Body of pancreas (tissue), 4 donors: ENCODE results near the gene CSN2. TPM values are rescaled to one million over a fixed set of nuclear protein-coding genes. Genes with fewer than 3 reads are reported as not detected.

Experiments used
- ATAC-seq: fragments of 150-250 bp; one replicate; pipeline ENCODE4 v1.9.1; 2016
- DNase-seq, 4 donors: peaks; one replicate each; pipeline ENCODE4 v3.0.0-alpha.2; 2019
- H3K27ac ChIP-seq, 4 donors: fragments of 200-600 bp; sonication (generic); 1 replicate in 3 of 4; 2 replicates in 1 of 4; pipeline versions ENCODE4 v1.5.1 to v1.6.1; 2016 to 2019; ENCODE audit warnings: mild to moderate bottlenecking in 1 of 4, mixed read lengths in 1 of 4, moderate library complexity in 1 of 4
- H3K27me3 ChIP-seq, 2 donors: fragments of 200-600 bp; sonication (generic); one replicate each; pipeline ENCODE4 v1.6.0; 2016; ENCODE audit warnings: mild to moderate bottlenecking in 1 of 2
- H3K36me3 ChIP-seq, 2 donors: fragments of 200-600 bp; sonication (generic); replicated peaks in 1 of 2; 2 replicates each; pipeline ENCODE4 v1.5.1; 2016; ENCODE audit warnings: low read depth in 2 of 2; ENCODE audit not compliant: insufficient read depth in 1 of 2
- H3K4me1 ChIP-seq: fragments of 200-600 bp; sonication (generic); one replicate; pipeline ENCODE4 v1.6.0; 2016
- H3K4me3 ChIP-seq, 2 donors: fragments of 200-600 bp; sonication (generic); 1 replicate in 1 of 2; 2 replicates in 1 of 2; pipeline ENCODE4 v1.5.1; 2016 to 2019
- H3K9me3 ChIP-seq, 3 donors: fragments of 200-600 bp; sonication (generic); 1 replicate in 2 of 3; 2 replicates in 1 of 3; pipeline ENCODE4 v1.5.1; 2016
- CTCF ChIP-seq, 7 experiments: fragments of 450-650 bp in 4 of 7; fragments of 200-600 bp in 3 of 7; sonication (generic) in 3 of 7; IDR thresholded peaks; one replicate each; pipeline ENCODE4 v1.5.1; 2016 to 2019; ENCODE audit warnings: antibody characterized with exemption in 7 of 7
- POLR2A ChIP-seq, 3 donors: fragments of 450-650 bp; IDR thresholded peaks; one replicate each; pipeline ENCODE4 v1.6.1; 2016; ENCODE audit warnings: antibody characterized with exemption in 3 of 3, mild to moderate bottlenecking in 2 of 3
- WGBS, 2 donors: methylation state at CpG; one replicate each; pipeline ENCODE4 v1.1.5; 2017; 5-methylcytosine and 5-hydroxymethylcytosine counted together
- intact Hi-C: fragments of 100-400 bp; cut with DNase I; formaldehyde crosslinking; loops from one replicate; pipeline ENCODE4 v1.15.1; 2023
- total RNA-seq, 2 donors: library from RNA; depleted of rRNA; stranded (reverse); fragments of >200 nt; gene quantifications; one replicate each; pipeline ENCODE4 v1.1.0, GENCODE V29; 2016

The CSN2 gene
- total RNA-seq, 2 donors from 2014 or later = not detected

DNA sequence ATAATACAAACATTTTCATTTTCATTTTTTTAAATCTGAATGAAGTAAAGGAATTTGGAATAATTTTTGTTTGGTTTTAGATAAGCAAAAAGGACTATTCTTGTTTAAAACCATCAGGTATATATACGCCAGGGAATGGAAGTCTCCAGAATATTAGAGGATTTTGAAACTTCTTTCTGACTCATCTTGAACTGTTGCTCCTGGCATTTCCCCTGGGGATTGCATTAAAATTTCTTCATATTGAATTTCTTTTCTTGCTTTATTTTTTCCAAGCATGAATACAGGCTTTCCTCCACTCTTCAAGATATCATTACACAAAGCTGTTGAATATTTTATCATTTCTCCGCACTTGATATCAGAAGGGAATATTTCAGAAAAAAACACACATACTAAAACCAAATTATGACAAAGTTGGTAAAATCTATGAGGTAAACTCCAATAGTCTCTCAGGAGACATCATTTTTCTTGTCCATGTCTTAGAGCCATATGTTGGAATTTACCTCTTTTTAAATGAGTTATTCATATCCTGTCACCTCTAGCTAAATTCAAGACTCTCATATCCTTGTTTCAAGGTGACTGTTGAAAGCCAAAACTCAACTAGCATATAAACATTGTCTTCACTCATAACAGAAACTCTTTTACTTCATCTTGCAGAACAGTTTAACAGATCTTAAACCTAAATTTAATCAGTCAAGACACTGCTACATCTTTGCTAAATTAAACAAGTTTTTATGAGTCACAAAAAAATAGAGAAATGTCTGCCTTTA, 55.3 kb downstream of the CSN2 start:
- no peaks in the 10 kb centered on the region for H3K36me3 ChIP-seq
- H3K27me3 ChIP-seq = no peaks in the 10 kb centered on the region
- WGBS, 2 donors = 68 to 76% methylated on average over 2 of the region's 2 CpGs
- H3K9me3 ChIP-seq = no peaks in the 10 kb centered on the region
- no peaks in the 10 kb centered on the region for H3K4me1 ChIP-seq
- H3K27ac ChIP-seq = no peak overlapping the region
- no peak overlapping the region for H3K4me3 ChIP-seq
- DNase-seq (no peak), ATAC-seq (no peak)
- intact Hi-C loops = no loop called here
- TF ChIP-seq POLR2A (IDR thresholded peaks at IDR 0.05) = no peak
- TF ChIP-seq CTCF (IDR thresholded peaks at IDR 0.05) = no peak

GRCh38 chr4:69909195-69909594, 56.3 kb downstream of the CSN2 start:
- no peaks in the 10 kb centered on the region for H3K4me1 ChIP-seq
- H3K36me3 ChIP-seq = no peaks in the 10 kb centered on the region
- ATAC-seq (no peak), DNase-seq (no peak)
- no peaks in the 10 kb centered on the region for H3K9me3 ChIP-seq
- no peak overlapping the region for H3K27ac ChIP-seq
- 87 to 91% methylated on average over 4 of the region's 4 CpGs for WGBS, 2 donors
- H3K4me3 ChIP-seq = no peak overlapping the region
- intact Hi-C loops = no loop called here
- H3K27me3 ChIP-seq = no peaks in the 10 kb centered on the region
- TF ChIP-seq CTCF (IDR thresholded peaks at IDR 0.05) (no peak), POLR2A (IDR thresholded peaks at IDR 0.05) (no peak)

GRCh38 chr4:69907151-69907550, 58.4 kb downstream of the CSN2 start:
- no peak overlapping the region for H3K4me3 ChIP-seq
- ATAC-seq (no peak), DNase-seq (no peak)
- TF ChIP-seq CTCF (IDR thresholded peaks at IDR 0.05) = no peak
- TF ChIP-seq POLR2A (IDR thresholded peaks at IDR 0.05) = no peak
- H3K27me3 ChIP-seq = no peaks in the 10 kb centered on the region
- no peaks in the 10 kb centered on the region for H3K36me3 ChIP-seq
- WGBS, 2 donors = 46 to 50% methylated on average over 1 of the region's 1 CpG
- intact Hi-C loops = no loop called here
- H3K4me1 ChIP-seq = no peaks in the 10 kb centered on the region
- no peaks in the 10 kb centered on the region for H3K9me3 ChIP-seq
- H3K27ac ChIP-seq = no peak overlapping the region

Other genes starting within 250 kb of the CSN2 start
- gene SULT1B1, start 205.1 kb downstream of the CSN2 start, total RNA-seq = 1 to 10 TPM; 1.8 to 4.0 TPM
- gene SULT1E1, start 105.6 kb downstream of the CSN2 start, total RNA-seq = 1 to 10 TPM in 1 of 2 donors, not detected in 1; 1.3 TPM
- 1 to 10 TPM in 1 of 2 donors, not detected in 1; 2.3 TPM for gene CSN1S1, start 34.7 kb downstream of the CSN2 start, total RNA-seq
- gene STATH, start 30.2 kb upstream of the CSN2 start, total RNA-seq = not detected
- gene HTN3, start 62.7 kb upstream of the CSN2 start, total RNA-seq = not detected
- gene HTN1, start 84.7 kb upstream of the CSN2 start, total RNA-seq = not detected
- gene PRR27, start 188.5 kb upstream of the CSN2 start, total RNA-seq = not detected
- 1 to 10 TPM in 1 of 2 donors, not detected in 1; 2.6 TPM for gene ODAM, start 230.0 kb upstream of the CSN2 start, total RNA-seq